Brain microvascular endothelial cell (primary cell): ENCODE data around the gene RMDN3.
A peak's percentile ranks its signal among the peaks of the same experiment; 100 is the strongest.

Source experiments
- DNase-seq: peaks from one replicate; pipeline ENCODE4 v3.0.0-alpha.2; 2020
- H3K27ac ChIP-seq: fragments of 250-450 bp; sonication (Bioruptor Pico); 2 replicates; pipeline ENCODE4 v1.5.1; 2020; ENCODE audit warnings: mild to moderate bottlenecking, moderate library complexity
- H3K27me3 ChIP-seq: fragments of 250-450 bp; sonication (Bioruptor Pico); replicated peaks from 2 replicates; pipeline ENCODE4 v1.5.1; 2020; ENCODE audit warnings: mild to moderate bottlenecking
- H3K36me3 ChIP-seq: fragments of 250-450 bp; sonication (Bioruptor Pico); replicated peaks from 2 replicates; pipeline ENCODE4 v1.5.1; 2020; ENCODE audit warnings: mild to moderate bottlenecking
- H3K4me3 ChIP-seq: 2 replicates; pipeline ENCODE4 v1.5.1; 2011; ENCODE audit warnings: low read depth, mild to moderate bottlenecking, control low read depth, low read length, moderate library complexity
- CTCF ChIP-seq: IDR thresholded peaks from 2 replicates; pipeline ENCODE4 v1.5.1; 2011; ENCODE audit warnings: low read depth, mild to moderate bottlenecking, moderate library complexity, low read length, control low read depth, inconsistent platforms; ENCODE audit errors: missing control alignments
- in situ Hi-C: cut with HindIII; loops from 2 replicates; pipeline ENCODE4 v1.10.0; 2017; ENCODE audit warnings: low sequenced_read_pairs, low pct_ligation_motif_present

RMDN3 gene

GRCh38 chr15:40747685-40748631 lies 7.1 kb downstream of the RMDN3 start:
- in situ Hi-C loops: no loop called here
- peaks cover 17% of the 10 kb centered on the region for H3K36me3 ChIP-seq
- H3K27ac ChIP-seq: no peak overlapping the region
- H3K27me3 ChIP-seq: no peaks in the 10 kb centered on the region
- H3K4me3 ChIP-seq: no peak overlapping the region
- TF ChIP-seq CTCF: no peak
- DNase-seq: no peak

GRCh38 chr15:40746916-40747418 lies 8.1 kb downstream of the RMDN3 start:
- Histone ChIP-seq H3K27me3 (no peaks in the 10 kb centered on the region), H3K27ac (no peak overlapping the region), H3K36me3 (peaks cover 17% of the 10 kb centered on the region), H3K4me3 (no peak overlapping the region)
- DNase-seq: no peak
- TF ChIP-seq CTCF: no peak
- in situ Hi-C loops: no loop called here

GRCh38 chr15:40744815-40745152 lies 10.3 kb downstream of the RMDN3 start:
- TF ChIP-seq CTCF: no peak
- Histone ChIP-seq H3K27ac (no peak overlapping the region), H3K36me3 (peaks cover 23% of the 10 kb centered on the region)

GRCh38 chr15:40743921-40744814 lies 10.9 kb downstream of the RMDN3 start:
- Histone ChIP-seq H3K36me3 (peaks cover 30% of the 10 kb centered on the region), H3K27me3 (no peaks in the 10 kb centered on the region), H3K4me3 (no peak overlapping the region), H3K27ac (peak overlapping the region; percentile 5)
- peak; percentile 68 for DNase-seq
- peak; percentile 46 for TF ChIP-seq CTCF
- in situ Hi-C loops: no loop called here

More at GRCh38 chr15:40744815-40745152, 10.3 kb downstream of the RMDN3 start:
- no peak for DNase-seq
- Histone ChIP-seq H3K27me3 (no peaks in the 10 kb centered on the region), H3K4me3 (no peak overlapping the region)
- in situ Hi-C loops: no loop called here

GRCh38 chr15:40743485-40743901 lies 11.6 kb downstream of the RMDN3 start:
- Histone ChIP-seq H3K4me3 (no peak overlapping the region), H3K27ac (peak overlapping the region; percentile 5), H3K27me3 (no peaks in the 10 kb centered on the region), H3K36me3 (peaks cover 32% of the 10 kb centered on the region)
- DNase-seq: no peak
- in situ Hi-C loops: no loop called here
- TF ChIP-seq CTCF: no peak
